Measurements from ENCODE around the gene CEP131.
"Not testable (repeated sequence)": the region's sequence is repeated elsewhere in the genome, so short reads cannot be mapped to it uniquely, and the experiment has no call there.

CEP131 gene

DNA sequence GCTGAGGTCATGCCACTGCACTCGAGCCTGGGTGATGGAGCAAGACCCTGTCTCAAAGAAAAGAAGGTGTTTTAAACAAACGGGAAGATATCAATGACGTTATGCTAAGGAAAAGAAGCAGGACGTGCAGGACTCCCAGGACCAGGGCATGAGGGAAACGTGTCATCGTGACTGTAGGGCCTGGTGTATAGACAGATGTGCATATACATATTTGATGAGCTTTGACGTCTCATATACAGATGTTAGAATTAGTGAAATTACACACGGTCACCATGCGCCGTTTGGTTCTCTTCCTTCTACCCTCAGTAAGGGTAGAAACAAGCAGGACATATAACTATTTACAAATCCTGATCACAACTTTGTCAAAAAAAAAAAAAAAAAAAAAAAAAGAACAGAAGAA lies 75.1 kb downstream of the CEP131 start:
- TF ChIP-seq, protein P1, sequence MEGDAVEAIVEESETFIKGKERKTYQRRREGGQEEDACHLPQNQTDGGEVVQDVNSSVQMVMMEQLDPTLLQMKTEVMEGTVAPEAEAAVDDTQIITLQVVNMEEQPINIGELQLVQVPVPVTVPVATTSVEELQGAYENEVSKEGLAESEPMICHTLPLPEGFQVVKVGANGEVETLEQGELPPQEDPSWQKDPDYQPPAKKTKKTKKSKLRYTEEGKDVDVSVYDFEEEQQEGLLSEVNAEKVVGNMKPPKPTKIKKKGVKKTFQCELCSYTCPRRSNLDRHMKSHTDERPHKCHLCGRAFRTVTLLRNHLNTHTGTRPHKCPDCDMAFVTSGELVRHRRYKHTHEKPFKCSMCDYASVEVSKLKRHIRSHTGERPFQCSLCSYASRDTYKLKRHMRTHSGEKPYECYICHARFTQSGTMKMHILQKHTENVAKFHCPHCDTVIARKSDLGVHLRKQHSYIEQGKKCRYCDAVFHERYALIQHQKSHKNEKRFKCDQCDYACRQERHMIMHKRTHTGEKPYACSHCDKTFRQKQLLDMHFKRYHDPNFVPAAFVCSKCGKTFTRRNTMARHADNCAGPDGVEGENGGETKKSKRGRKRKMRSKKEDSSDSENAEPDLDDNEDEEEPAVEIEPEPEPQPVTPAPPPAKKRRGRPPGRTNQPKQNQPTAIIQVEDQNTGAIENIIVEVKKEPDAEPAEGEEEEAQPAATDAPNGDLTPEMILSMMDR (IDR thresholded peaks at IDR 0.05; ENCODE audit: low read depth, low read length, missing control alignments) = no peak
- DNase-seq (ENCODE audit: low read depth) = no peak
- H3K4me3 ChIP-seq (ENCODE audit: low read depth, low read length) = no peak overlapping the region

DNA sequence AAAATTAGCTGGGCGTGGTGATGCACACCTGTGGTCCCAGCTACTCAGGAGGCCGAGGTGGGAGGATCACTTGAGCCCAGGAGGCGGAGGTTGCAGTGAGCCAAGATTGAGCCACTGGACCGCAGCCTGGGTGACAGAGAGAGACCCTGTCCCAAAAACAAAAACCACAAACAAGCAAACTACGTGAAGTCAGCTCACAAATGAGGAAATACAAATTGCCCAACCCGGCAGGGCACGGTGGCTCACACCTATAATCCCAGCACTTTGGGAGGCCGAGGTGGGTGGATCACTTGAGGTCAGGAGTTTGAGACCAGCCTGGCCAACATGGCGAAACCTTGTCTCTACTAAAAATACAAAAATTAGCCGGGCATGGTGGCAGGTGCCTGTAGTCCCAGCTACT lies 76.6 kb downstream of the CEP131 start:
- H3K4me3 ChIP-seq (ENCODE audit: low read depth, low read length); DNase-seq (ENCODE audit: low read depth): not testable (repeated sequence)

DNA sequence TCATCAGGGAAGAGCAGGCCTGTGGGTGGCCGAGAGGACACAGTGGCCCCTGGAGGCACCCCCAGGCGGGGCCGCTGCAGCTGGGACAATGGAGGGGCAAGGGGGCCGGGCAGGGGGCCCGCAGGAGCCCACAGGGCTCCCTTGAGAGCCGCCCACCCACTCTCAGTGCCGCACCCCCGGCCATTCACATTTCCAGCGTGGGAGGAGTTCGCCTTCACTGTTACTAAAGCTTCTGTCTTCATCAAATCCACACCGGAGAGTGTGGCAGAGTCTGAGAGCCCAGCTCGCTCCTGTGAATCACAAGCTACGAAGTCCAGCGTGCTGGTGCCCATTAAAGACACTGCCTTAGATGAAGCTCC lies 78.4 kb downstream of the CEP131 start:
- DNase-seq (ENCODE audit: low read depth) = no peak
- TF ChIP-seq, protein P1 (IDR thresholded peaks at IDR 0.05; ENCODE audit: low read depth, low read length, missing control alignments) = no peak

DNA sequence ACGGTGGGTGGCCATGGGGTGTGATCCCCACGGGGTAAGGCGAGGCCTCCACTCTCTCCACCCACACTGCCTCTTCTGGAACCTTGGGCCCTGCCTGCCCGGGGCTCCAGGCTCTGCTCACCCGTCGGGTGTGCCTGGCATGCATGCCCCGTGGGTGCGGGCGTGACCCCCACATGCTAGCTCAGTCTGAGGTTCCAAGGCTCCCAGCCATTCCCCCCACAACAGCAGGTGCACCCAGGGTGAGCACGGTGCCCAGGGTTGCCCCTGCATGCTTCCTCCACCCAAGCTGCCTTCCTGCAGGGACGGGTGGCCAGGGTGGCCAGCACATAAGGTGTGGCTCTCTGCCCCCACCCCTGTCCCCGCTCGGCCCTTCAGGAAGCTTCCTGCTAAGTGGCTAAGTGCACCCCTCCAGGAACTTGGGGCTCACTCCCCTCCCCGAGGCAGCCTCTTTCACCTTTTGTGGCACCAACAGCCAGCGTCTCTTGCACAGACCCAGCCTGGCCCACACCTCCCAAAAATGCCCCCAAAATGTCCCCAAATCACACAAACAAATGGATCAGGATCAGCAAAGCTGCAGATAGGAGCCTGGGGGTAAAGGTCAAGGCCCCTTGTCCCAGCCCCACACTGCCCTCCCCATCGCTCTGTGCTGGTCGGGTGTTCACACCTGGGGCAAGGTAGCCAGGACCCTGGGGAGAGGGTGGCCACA lies 78.9 kb downstream of the CEP131 start:
- DNase-seq (ENCODE audit: low read depth) = no peak
- TF ChIP-seq, protein P1 (IDR thresholded peaks at IDR 0.05; ENCODE audit: low read depth, low read length, missing control alignments) = no peak
- no peak overlapping the region for H3K4me3 ChIP-seq (ENCODE audit: low read depth, low read length)

More for the DNA sequence above, 78.4 kb downstream of the CEP131 start:
- no peak overlapping the region for H3K4me3 ChIP-seq (ENCODE audit: low read depth, low read length)

DNA sequence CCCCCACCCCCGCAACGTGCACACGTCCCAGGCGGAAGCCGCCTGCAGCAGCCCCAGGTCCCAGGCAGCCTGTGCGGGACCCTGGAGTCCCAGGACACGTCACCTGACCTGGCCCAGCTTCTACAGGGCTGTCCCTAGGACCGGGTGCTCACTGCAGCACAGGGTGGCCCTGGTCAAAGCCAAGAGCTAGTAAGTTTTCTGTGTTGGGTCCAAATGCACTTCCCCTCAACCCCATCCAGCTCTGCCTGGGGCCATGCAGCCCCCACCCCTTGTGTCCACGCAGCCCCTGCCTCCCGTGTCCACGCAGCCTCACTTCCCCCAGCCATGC lies 79.6 kb downstream of the CEP131 start:
- DNase-seq (ENCODE audit: low read depth) = no peak
- no peak overlapping the region for H3K4me3 ChIP-seq (ENCODE audit: low read depth, low read length)
- TF ChIP-seq, protein P1 (IDR thresholded peaks at IDR 0.05; ENCODE audit: low read depth, low read length, missing control alignments) = no peak

DNA sequence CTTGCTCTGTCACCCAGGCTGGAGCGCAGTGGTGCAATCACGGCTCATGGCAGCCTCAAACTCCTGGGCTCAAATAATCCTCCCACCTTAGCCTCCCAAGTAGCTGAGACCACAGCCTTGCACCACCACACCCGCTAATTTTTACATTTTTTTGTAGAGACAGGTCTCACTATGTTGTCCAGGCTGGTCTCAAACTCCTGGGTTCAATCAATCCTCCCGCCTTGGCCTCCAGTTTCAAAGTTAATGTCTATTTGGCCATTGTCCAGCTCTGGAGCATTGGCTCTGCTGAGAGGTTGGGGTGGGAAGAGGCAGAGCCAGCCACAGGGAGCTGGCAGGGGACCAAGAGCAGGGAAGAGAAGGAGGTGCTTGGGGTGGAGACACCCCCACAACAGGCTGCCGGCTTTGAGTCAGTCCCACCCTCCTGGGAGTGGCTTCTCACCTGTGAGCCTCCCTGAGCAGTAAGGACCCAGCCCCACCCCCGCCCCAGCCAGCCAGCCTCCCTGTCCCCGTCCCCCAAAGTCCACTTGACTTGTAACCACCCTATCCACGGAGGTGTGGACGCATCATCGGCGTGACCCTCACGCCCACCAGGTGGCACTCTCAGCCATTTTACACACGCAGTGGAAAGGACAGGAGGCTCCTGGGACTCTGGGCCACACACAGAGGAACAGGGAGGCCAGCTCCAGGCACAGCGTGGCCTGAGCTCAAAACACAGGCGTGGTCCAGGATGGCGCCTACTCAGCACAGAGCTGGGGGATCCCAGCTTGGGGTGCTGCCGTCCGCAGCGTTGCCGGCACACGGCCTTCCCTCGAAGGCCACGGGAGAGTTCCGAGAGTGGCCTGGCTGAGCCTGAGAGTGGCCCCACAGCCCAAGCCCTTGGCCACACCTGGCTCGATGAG lies 80.2 kb downstream of the CEP131 start:
- DNase-seq (ENCODE audit: low read depth) = peak; percentile 19
- no peak overlapping the region for H3K4me3 ChIP-seq (ENCODE audit: low read depth, low read length)
- TF ChIP-seq, protein P1 (IDR thresholded peaks at IDR 0.05; ENCODE audit: low read depth, low read length, missing control alignments) = peak; percentile 70

DNA sequence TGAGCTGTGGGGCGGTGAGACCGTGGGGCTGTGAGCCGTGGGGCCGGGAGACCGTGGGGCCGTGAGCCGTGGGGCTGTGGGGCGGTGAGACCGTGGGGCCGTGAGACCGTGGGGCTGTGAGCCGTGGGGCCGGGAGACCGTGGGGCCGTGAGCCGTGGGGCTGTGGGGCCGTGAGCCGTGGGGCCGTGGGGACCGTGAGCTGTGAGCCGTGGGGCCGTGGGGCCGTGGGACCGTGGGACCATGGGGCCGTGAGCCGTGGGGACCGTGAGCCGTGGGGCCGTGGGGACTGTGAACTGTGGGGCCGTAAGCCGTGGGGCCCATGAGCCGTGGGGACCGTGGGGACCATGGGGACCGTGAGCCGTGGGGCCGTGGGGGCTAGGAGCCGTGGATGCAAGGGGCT lies 82.1 kb downstream of the CEP131 start:
- no peak overlapping the region for H3K4me3 ChIP-seq (ENCODE audit: low read depth, low read length)
- TF ChIP-seq, protein P1 (IDR thresholded peaks at IDR 0.05; ENCODE audit: low read depth, low read length, missing control alignments) = no peak
- DNase-seq (ENCODE audit: low read depth) = no peak

Data from GM12864 (cell line).